ENCODE measurements around the gene OR6K2.
"Not testable (repeated sequence)": the region's sequence is repeated elsewhere in the genome, so short reads cannot be mapped to it uniquely, and the experiment has no call there.

The OR6K2 gene

GRCh38 chr1:158689875-158690274 lies 10.6 kb downstream of the OR6K2 start:
- peaks cover 22% of the 10 kb centered on the region for H3K27me3 ChIP-seq (ENCODE audit: insufficient read depth, low read depth, severe bottlenecking)
- H3K4me3 ChIP-seq (ENCODE audit: low read depth, low read length), result no peak overlapping the region
- H3K36me3 ChIP-seq, result no peaks in the 10 kb centered on the region
- no peaks in the 10 kb centered on the region for H3K9me3 ChIP-seq (ENCODE audit: severe bottlenecking)
- H3K27ac ChIP-seq, result no peak overlapping the region
- no peak for DNase-seq
- TF ChIP-seq CTCF (IDR thresholded peaks at IDR 0.05; ENCODE audit: low read depth, low read length), result no peak

GRCh38 chr1:158689110-158689509 lies 11.3 kb downstream of the OR6K2 start:
- no peak overlapping the region for H3K4me3 ChIP-seq (ENCODE audit: low read depth, low read length)
- no peaks in the 10 kb centered on the region for H3K9me3 ChIP-seq (ENCODE audit: severe bottlenecking)
- peaks cover 23% of the 10 kb centered on the region for H3K27me3 ChIP-seq (ENCODE audit: insufficient read depth, low read depth, severe bottlenecking)
- H3K27ac ChIP-seq, result no peak overlapping the region
- H3K36me3 ChIP-seq, result no peaks in the 10 kb centered on the region
- TF ChIP-seq CTCF (IDR thresholded peaks at IDR 0.05; ENCODE audit: low read depth, low read length), result no peak
- no peak for DNase-seq

GRCh38 chr1:158688343-158688742 lies 12.1 kb downstream of the OR6K2 start:
- not testable (repeated sequence) for H3K4me3 ChIP-seq (ENCODE audit: low read depth, low read length); H3K36me3 ChIP-seq; H3K27ac ChIP-seq; DNase-seq; H3K9me3 ChIP-seq (ENCODE audit: severe bottlenecking)
- H3K27me3 ChIP-seq (ENCODE audit: insufficient read depth, low read depth, severe bottlenecking), result peaks cover 31% of the 10 kb centered on the region

GRCh38 chr1:158687037-158687436 lies 13.4 kb downstream of the OR6K2 start:
- Histone ChIP-seq H3K36me3 (no peaks in the 10 kb centered on the region), H3K27me3 (ENCODE audit: insufficient read depth, low read depth, severe bottlenecking) (peaks cover 39% of the 10 kb centered on the region), H3K27ac (no peak overlapping the region), H3K9me3 (ENCODE audit: severe bottlenecking) (no peaks in the 10 kb centered on the region), H3K4me3 (ENCODE audit: low read depth, low read length) (no peak overlapping the region)
- no peak for TF ChIP-seq CTCF (IDR thresholded peaks at IDR 0.05; ENCODE audit: low read depth, low read length)
- DNase-seq, result no peak

- TF ChIP-seq CTCF (IDR thresholded peaks at IDR 0.05; ENCODE audit: low read depth, low read length), result no peak
- Histone ChIP-seq H3K36me3 (no peaks in the 10 kb centered on the region), H3K27me3 (ENCODE audit: insufficient read depth, low read depth, severe bottlenecking) (peaks cover 46% of the 10 kb centered on the region), H3K9me3 (ENCODE audit: severe bottlenecking) (no peaks in the 10 kb centered on the region), H3K4me3 (ENCODE audit: low read depth, low read length) (no peak within 1 kb of the TSS), H3K27ac (no peak within 1 kb of the TSS)
- no peak for DNase-seq
These were observed 14.1 kb downstream of the OR6K2 start, which contains the start of gene SPTA1 for GRCh38 chr1:158686111-158687009. Gene SPTA1 (minus strand): TSS chr1:158686715. CDS start chr1:158686517, 198 bp downstream.

GRCh38 chr1:158685085-158685484 lies 15.4 kb downstream of the OR6K2 start:
- H3K4me3 ChIP-seq (ENCODE audit: low read depth, low read length), result no peak overlapping the region
- DNase-seq, result no peak
- no peaks in the 10 kb centered on the region for H3K36me3 ChIP-seq
- peaks cover 59% of the 10 kb centered on the region for H3K27me3 ChIP-seq (ENCODE audit: insufficient read depth, low read depth, severe bottlenecking)
- no peak for TF ChIP-seq CTCF (IDR thresholded peaks at IDR 0.05; ENCODE audit: low read depth, low read length)
- H3K27ac ChIP-seq, result no peak overlapping the region
- H3K9me3 ChIP-seq (ENCODE audit: severe bottlenecking), result no peaks in the 10 kb centered on the region

Data from WERI-Rb-1 (cell line).